Kidney (tissue), 14 donors: ENCODE measurements around the gene LYPD4. TPM values are rescaled to one million over a fixed set of nuclear protein-coding genes. Genes with fewer than 3 reads are reported as not detected.

Experiments used
- DNase-seq, 5 donors: peaks; one replicate each; pipeline ENCODE4 v3.0.0-alpha.2; 2013 to 2020
- FAIRE-seq: peaks from 2 replicates; lab custom pipeline; 2012; peaks lifted over from hg19 to GRCh38; lab: Jason Lieb, UNC
- H3K27ac ChIP-seq, 2 donors: one replicate each; pipeline ENCODE4 v1.7.0; 2013; ENCODE audit warnings: low read depth in 2 of 2, low read length in 2 of 2, inconsistent platforms in 1 of 2
- H3K27me3 ChIP-seq: one replicate; pipeline ENCODE4 v1.7.1; 2013; ENCODE audit warnings: low read length, inconsistent platforms; ENCODE audit not compliant: control insufficient read depth, insufficient read depth
- H3K36me3 ChIP-seq, 3 donors: one replicate each; pipeline versions ENCODE4 v1.7.0 to v1.7.1; 2013; ENCODE audit warnings: low read length in 3 of 3, control low read depth in 1 of 3, inconsistent platforms in 1 of 3; ENCODE audit not compliant: insufficient read depth in 3 of 3, control insufficient read depth in 2 of 3
- H3K4me1 ChIP-seq, 3 donors: one replicate each; pipeline versions ENCODE4 v1.7.0 to v1.7.1; 2013; ENCODE audit warnings: low read length in 3 of 3, inconsistent platforms in 1 of 3, low read depth in 1 of 3; ENCODE audit not compliant: control insufficient read depth in 2 of 3, insufficient read depth in 2 of 3
- H3K4me3 ChIP-seq, 3 donors: one replicate each; pipeline versions ENCODE4 v1.7.0 to v1.8.1; 2013; ENCODE audit warnings: low read length in 3 of 3, control low read depth in 1 of 3, inconsistent platforms in 1 of 3
- H3K9ac ChIP-seq, 3 donors: one replicate each; pipeline versions ENCODE4 v1.7.0 to v1.7.1; 2013; ENCODE audit warnings: low read length in 3 of 3, control low read depth in 1 of 3, inconsistent platforms in 1 of 3
- H3K9me3 ChIP-seq, 3 donors: one replicate each; pipeline versions ENCODE4 v1.7.0 to v1.7.1; 2013; ENCODE audit warnings: low read length in 3 of 3, control low read depth in 1 of 3, inconsistent platforms in 1 of 3; ENCODE audit not compliant: control insufficient read depth in 2 of 3, insufficient read depth in 1 of 3
- CTCF ChIP-seq: IDR thresholded peaks from 3 replicates; pipeline ENCODE4 v1.5.1; 2012; ENCODE audit warnings: mild to moderate bottlenecking, moderate library complexity, borderline replicate concordance; ENCODE audit not compliant: insufficient read depth; ENCODE audit errors: extremely low read depth
- intact Hi-C: fragments of 100-400 bp; cut with DNase I; formaldehyde crosslinking; loops from one replicate; pipeline ENCODE4 v1.11.1; 2022
- polyA plus RNA-seq: library from polyadenylated mRNA; stranded (reverse); fragments of 350-450 nt; fragmentation: Illumina TruSeq; extraction: RNeasy Lipid Tissue Mini Kit (QIAGEN cat#74804); gene quantifications from one replicate; pipeline ENCODE4 v1.2.3, GENCODE V29; 2014; ENCODE audit warnings: low read depth, low replicate concordance; ENCODE audit not compliant: insufficient read depth
- total RNA-seq: library from RNA; stranded (reverse); fragmentation: NEBNext Ultra II Directional; extraction: Animal tissue kit (Norgen Biotek cat#: 25700); gene quantifications from one replicate; pipeline ENCODE4 v1.2.1, GENCODE V29; 2021
- donor health status: control.
- donor health status: control.
- donor health status: control.
- donor health status: control.
- donor health status: control.
- donor health status: DM: yes; HTN: yes; CAD: no.
- donor health status: Normal renal cell carcinoma (clear cell type).

The LYPD4 gene
- total and polyA plus RNA-seq, 2 donors from 2014 or later, result not detected

GRCh38 chr19:41850381-41850780, 5.9 kb upstream of the LYPD4 start:
- H3K27ac ChIP-seq, result no peak overlapping the region

GRCh38 chr19:41849067-41849466, 4.6 kb upstream of the LYPD4 start:
- Histone ChIP-seq H3K4me3 (no peak overlapping the region), H3K36me3 (no peaks in the 10 kb centered on the region), H3K27me3 (no peaks in the 10 kb centered on the region), H3K9me3 (no peaks in the 10 kb centered on the region), H3K9ac (no peak overlapping the region), H3K27ac (no peak overlapping the region), H3K4me1 (no peaks in the 10 kb centered on the region)
- FAIRE-seq, result no peak
- no peak for TF ChIP-seq CTCF
- DNase-seq, result peak in 1 of 5 donors; percentile 26
- intact Hi-C loops, result no loop called here

More at GRCh38 chr19:41850381-41850780, 5.9 kb upstream of the LYPD4 start:
- no peaks in the 10 kb centered on the region for H3K27me3 ChIP-seq
- DNase-seq (peak in 1 of 5 donors; percentile 51), FAIRE-seq (no peak)
- H3K4me3 ChIP-seq, result no peak overlapping the region
- H3K4me1 ChIP-seq, result no peaks in the 10 kb centered on the region
- no peaks in the 10 kb centered on the region for H3K9me3 ChIP-seq
- TF ChIP-seq CTCF, result no peak
- H3K36me3 ChIP-seq, result no peaks in the 10 kb centered on the region
- intact Hi-C loops, result no loop called here
- no peak overlapping the region for H3K9ac ChIP-seq

GRCh38 chr19:41848666-41849065, 4.2 kb upstream of the LYPD4 start:
- intact Hi-C loops, result no loop called here
- no peaks in the 10 kb centered on the region for H3K36me3 ChIP-seq
- H3K27me3 ChIP-seq, result no peaks in the 10 kb centered on the region
- no peak for TF ChIP-seq CTCF
- DNase-seq (peak in 1 of 5 donors; percentile 28), FAIRE-seq (no peak)
- H3K9ac ChIP-seq, result no peak overlapping the region
- no peak overlapping the region for H3K27ac ChIP-seq
- H3K9me3 ChIP-seq, result no peaks in the 10 kb centered on the region
- H3K4me3 ChIP-seq, result no peak overlapping the region
- H3K4me1 ChIP-seq, result no peaks in the 10 kb centered on the region
